GM19025 (cell line): ENCODE measurements around the gene PTS.
A peak's percentile ranks its signal among the peaks of the same experiment; 100 is the strongest.

Experiments used
- ATAC-seq: cut with Tn5 transposase; IDR thresholded peaks from one replicate; pipeline ENCODE4 v1.9.1; 2021; ENCODE audit warnings: mild to moderate bottlenecking, low read depth, moderate library complexity; ENCODE audit not compliant: unreplicated experiment

PTS gene

DNA sequence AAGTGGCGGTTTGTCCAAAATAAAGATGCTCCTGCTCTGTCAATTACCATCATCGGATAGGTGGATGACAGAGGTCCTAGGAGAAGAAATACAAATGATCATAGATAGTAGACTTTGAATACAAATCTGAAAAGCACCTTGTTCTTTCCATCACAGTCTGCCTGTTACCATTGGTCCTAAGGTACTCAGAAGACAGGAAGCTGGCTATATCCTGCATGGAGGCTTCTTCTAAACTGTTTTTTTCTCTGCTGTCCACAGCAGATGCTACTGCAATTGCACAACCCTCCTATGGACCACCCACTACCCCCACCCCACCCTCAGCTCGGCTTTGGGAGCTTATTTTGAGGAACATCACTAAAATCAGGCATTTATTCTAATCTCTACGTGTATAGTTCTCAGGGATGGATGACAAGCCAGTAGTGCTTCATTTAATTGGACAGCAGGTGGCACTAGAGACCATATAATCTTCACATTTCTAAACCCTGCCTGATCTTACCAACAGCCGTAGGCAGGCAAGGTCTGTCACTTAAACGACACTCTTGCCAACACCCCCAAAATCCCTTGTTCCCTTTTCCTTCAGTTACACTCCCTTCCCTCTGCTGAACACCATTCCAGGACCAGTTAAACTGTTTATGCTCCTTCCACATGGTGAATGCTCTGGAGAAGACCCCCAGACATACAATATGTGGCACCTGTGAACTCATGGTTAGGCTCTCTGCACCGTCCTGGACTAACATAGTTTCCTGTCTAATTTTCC, 6.6 kb upstream of the PTS start:
- ATAC-seq: peak; percentile 91

- no peak for ATAC-seq
Observed at GRCh38 chr11:112221274-112221835, 4.9 kb upstream of the PTS start.

DNA sequence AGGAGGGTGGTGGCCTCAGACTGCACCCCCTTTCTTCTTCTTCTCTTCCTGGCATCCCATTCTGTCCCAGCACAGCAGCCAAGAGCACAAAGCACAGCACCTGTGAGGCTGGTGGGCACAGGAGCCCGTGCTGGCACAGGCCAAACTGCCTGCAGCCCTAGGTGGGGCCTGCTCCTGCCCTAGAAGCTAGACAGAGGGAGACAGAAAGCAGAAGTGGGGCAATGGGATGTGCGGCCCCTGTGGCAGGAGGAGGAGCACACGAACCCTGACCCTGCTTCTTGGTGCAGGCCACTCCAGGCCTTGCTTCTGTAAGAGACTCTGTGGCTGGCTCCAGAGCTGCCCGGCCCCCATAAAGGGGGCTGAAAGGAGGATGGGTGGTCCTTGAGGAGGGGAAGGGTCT, 3.9 kb upstream of the PTS start:
- ATAC-seq: no peak

- no peak for ATAC-seq
Observed at GRCh38 chr11:112223121-112223520, 3.1 kb upstream of the PTS start.

GRCh38 chr11:112223754-112224532, 2.3 kb upstream of the PTS start:
- ATAC-seq: no peak

GRCh38 chr11:112225753-112226061, 521 bp upstream of the PTS start:
- no peak for ATAC-seq

DNA sequence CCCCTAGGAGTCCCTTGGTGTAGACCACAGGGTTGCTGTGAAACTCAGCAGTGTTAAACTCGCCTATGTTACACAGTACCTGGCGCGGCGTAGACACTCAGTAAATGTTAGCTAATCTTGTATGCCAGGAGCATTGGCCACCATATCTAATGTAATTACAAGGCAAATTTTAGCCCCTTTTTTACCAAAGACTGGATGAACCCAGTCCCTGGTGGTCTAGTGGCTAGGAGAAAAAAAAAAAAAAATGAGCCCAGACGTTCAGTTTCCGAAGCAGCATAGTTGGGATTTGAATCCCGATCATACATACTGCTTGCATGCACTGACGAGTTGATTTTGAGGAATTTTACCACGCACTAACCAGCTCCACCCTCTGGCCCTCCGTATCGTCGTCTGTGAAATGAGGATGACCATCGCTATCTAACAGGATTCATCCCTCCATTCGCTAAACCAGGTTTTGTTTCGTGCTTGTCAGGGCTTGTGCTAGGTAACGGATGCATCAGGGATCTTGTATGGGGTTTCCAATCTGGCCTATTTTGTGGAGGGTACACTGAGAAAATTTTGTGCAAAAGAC, 688 bp downstream of the PTS start:
- peak; percentile 38 for ATAC-seq

DNA sequence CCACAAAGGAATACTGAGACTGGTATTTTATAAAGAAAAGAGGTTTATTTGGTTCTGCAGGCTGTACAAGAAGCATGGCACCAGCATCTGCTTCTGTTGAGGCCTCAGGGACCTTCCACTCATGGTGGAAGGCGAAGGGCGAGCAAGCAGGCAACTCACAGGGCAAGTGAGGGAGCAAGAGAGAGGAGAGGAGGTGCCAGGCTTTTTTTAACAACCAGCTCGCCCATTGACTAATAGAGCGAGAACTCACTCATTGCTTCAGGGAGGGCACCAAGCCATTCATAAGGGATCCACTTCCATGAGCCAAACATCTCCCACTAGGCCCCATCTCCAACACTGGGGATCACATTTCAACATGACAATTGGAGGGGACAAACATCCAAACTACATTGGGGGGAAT, 1.2 kb downstream of the PTS start:
- no peak for ATAC-seq

- no peak for ATAC-seq
Observed at GRCh38 chr11:112228706-112229105, 2.5 kb downstream of the PTS start.

DNA sequence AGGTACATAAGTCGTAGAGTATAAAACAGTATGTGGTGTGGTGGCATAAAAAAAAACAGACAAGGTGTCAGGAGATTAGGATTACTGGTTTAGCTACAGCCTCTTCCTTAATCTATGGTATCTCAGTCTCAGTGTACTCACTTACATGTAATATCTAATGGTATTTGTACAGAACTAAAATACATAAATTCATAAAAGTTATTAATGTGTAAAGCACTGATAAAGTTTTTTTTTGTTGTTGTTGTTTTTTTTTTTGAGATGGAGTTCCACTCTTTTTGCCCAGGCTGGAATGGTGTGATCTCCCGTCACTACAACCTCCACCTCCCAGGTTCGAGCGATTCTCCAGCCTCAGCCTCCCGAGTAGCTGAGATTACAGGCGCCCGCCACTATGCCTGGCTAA, 2.9 kb downstream of the PTS start:
- ATAC-seq: no peak

DNA sequence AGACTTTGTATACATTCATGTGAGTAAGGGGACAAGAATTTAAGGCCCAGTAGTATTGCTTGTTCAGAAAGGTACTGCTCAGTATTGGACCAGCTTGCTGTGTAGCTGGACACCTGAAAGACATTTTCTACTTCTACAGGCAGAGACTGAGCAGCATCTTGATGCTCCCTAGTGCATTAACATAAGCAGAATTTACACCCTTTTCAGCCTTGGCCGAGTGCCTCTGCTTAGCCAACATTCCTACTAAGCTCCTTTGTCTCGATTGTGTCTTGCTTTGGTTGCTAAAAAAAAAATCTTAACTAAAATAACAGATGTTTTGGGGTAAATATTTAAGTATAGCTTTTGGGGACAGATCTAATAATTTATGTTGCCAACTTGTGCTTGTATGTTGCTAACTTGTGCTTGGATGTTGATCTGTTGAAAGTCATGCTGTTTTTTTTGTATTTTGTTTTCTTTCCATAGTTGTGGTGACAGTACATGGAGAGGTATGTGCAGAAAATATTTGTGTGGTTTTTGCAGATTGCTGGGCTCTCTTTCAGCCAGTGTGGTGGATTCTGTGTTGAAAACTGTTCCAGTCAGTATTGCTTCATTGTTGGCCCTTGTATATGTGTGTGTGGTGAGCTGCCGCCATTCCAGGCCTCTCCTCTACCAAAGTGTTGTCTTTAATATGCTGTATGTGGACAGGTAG, 3.7 kb downstream of the PTS start:
- ATAC-seq: no peak

DNA sequence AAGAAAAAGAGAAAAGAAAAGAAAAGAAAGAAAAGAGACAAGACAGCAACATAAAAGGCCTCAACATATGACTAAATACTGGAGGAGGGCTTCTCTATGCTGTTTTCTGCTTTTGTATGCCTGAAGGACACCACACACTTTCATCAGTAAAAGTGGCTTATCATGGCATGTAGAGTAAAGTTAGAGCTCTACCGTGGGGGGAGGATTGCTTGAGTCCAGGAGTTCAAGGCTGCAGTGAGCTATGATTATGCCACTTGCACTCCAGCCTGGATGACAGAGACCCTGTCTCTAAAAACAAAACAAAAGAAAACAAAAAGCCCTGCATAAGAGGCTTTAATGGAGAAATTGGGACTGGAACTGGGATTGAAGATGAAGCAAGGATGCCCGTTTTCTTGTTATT, 5.7 kb downstream of the PTS start:
- no peak for ATAC-seq

- ATAC-seq: no peak
Observed at GRCh38 chr11:112235750-112236390, 9.6 kb downstream of the PTS start.

GRCh38 chr11:112237451-112237850, 11.2 kb downstream of the PTS start:
- ATAC-seq: no peak

- no peak for ATAC-seq
Observed at GRCh38 chr11:112238041-112238440, 11.8 kb downstream of the PTS start.

- no peak for ATAC-seq
Observed at GRCh38 chr11:112241486-112241885, 15.3 kb downstream of the PTS start.

DNA sequence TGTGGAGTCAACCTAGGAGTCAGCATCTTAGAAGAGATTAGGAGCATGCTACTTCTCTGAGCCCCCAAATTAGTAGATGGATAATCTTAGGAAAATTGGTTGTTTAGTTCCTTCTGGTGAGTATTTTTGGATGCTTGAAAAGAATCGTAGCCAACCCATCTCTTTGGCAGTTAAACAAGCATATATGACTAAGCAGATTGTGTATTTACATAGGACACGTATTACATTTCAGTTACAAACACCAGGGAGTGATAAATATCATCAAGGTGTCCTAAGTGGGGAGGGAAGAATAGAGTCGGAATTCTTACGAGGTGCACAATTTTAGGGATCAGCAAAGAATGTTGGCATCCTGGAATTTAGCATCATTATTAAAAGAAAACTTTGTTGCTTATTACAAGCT, 21.0 kb downstream of the PTS start:
- ATAC-seq: no peak

DNA sequence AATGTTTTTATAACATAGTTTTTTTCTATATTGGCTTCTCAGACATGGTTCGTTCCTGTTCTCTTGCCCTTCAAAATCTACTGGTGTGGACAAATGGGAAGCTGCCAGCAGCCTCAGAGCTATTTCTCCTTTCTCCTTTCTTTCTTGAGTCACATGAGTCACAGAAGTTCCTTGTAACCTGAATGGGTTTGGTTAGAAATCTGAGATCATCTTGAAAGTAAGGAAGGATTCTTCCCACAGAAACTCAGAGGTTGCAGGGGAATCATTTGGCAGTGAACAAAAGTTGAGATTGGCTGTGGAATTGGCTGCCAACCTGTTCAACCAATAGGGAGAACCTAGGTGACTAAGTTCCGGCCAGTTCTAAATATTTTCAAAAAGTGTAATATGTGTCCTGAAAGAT, 22.0 kb downstream of the PTS start:
- ATAC-seq: no peak

DNA sequence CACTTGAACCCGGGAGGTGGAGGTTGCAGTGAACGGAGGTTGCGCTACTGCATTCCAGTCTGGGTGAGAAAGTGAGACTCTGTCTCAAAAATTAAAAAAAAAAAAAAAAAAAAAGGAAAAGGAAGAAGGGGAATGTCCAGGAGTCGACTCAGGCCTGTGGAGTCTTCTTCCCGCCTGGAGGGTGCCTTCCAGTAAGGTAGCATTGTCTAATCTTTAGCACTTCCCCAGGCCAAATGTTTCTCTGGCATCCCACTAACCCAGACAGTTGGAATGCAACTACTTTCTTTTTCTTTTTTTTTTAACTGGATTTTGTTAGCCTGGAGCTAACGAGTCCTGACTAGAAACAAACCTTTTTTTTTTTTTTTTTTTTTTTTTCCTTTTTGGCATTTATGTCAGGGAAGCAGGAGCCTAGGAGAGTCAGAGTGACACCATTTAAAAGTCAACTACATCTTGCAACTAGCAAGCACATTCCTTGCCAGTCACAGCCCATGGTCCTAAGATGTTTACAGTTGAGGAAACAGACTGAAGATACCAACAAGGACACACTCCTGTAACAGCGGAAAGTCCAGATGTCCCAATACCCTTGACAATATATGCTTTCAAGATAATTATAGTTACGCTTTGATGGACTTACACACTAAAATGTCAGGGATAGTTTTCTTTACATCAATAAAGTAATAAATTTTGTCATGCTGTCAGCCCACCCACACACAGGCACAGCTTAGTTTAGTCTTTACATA, 23.8 kb downstream of the PTS start:
- no peak for ATAC-seq
